H1 (cell line): ENCODE measurements around the gene CDK16.

Source experiments
- ATF3 ChIP-seq: IDR thresholded peaks from 2 replicates; pipeline ENCODE4 v1.6.1; 2011; ENCODE audit warnings: low read depth, mild to moderate bottlenecking, low read length; ENCODE audit not compliant: insufficient read depth
- POLR2A ChIP-seq, 2 experiments: IDR thresholded peaks; 1 replicate in 1 of 2; 2 replicates in 1 of 2; pipeline ENCODE4 v1.6.1; 2011; ENCODE audit warnings: low read depth in 2 of 2, low read length in 2 of 2, mild to moderate bottlenecking in 2 of 2; ENCODE audit errors: control extremely low read depth in 1 of 2
- RAD21 ChIP-seq, 2 experiments: IDR thresholded peaks in 1 of 2; conservative IDR thresholded peaks in 1 of 2; 2 replicates each; pipeline ENCODE4 v1.6.1; 2011; ENCODE audit warnings: low read depth in 2 of 2, low read length in 2 of 2, improper control_type of control experiment in 1 of 2, inconsistent platforms in 1 of 2, mild to moderate bottlenecking in 1 of 2, moderate library complexity in 1 of 2
- SP2 ChIP-seq: IDR thresholded peaks from 2 replicates; pipeline ENCODE4 v1.6.1; 2012; ENCODE audit warnings: mild to moderate bottlenecking, low read length, inconsistent platforms
- TF ChIP-seq, protein P1 (sequence below), 3 experiments: IDR thresholded peaks; 1 replicate in 2 of 3; 2 replicates in 1 of 3; pipeline versions ENCODE4 v1.5.1 to v1.6.1; 2011; ENCODE audit warnings: low read length in 3 of 3, mild to moderate bottlenecking in 3 of 3, inconsistent platforms in 2 of 3, low read depth in 1 of 3, moderate library complexity in 1 of 3; ENCODE audit not compliant: insufficient read depth in 1 of 3; ENCODE audit errors: control extremely low read depth in 1 of 3
- TF ChIP-seq, protein P2 (sequence below): IDR thresholded peaks from 2 replicates; pipeline ENCODE4 v1.6.1; 2012; ENCODE audit warnings: inconsistent platforms

- TF ChIP-seq, protein P1, sequence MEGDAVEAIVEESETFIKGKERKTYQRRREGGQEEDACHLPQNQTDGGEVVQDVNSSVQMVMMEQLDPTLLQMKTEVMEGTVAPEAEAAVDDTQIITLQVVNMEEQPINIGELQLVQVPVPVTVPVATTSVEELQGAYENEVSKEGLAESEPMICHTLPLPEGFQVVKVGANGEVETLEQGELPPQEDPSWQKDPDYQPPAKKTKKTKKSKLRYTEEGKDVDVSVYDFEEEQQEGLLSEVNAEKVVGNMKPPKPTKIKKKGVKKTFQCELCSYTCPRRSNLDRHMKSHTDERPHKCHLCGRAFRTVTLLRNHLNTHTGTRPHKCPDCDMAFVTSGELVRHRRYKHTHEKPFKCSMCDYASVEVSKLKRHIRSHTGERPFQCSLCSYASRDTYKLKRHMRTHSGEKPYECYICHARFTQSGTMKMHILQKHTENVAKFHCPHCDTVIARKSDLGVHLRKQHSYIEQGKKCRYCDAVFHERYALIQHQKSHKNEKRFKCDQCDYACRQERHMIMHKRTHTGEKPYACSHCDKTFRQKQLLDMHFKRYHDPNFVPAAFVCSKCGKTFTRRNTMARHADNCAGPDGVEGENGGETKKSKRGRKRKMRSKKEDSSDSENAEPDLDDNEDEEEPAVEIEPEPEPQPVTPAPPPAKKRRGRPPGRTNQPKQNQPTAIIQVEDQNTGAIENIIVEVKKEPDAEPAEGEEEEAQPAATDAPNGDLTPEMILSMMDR (IDR thresholded peaks at IDR 0.05; ENCODE audit: control extremely low read depth in 1 of 3, insufficient read depth in 1 of 3, low read depth in 1 of 3, low read length in 3 of 3) = no peak
- no peak for TF ChIP-seq RAD21 (IDR thresholded peaks at IDR 0.05 in 1 of 2, conservative IDR thresholded peaks at IDR 0.05 in 1 of 2; ENCODE audit: low read depth in 2 of 2, low read length in 2 of 2)
- TF ChIP-seq POLR2A (IDR thresholded peaks at IDR 0.05; ENCODE audit: control extremely low read depth in 1 of 2, low read depth in 2 of 2, low read length in 2 of 2) = no peak
- TF ChIP-seq SP2 = no peak
- TF ChIP-seq, protein P2, sequence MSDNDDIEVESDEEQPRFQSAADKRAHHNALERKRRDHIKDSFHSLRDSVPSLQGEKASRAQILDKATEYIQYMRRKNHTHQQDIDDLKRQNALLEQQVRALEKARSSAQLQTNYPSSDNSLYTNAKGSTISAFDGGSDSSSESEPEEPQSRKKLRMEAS = no peak
- TF ChIP-seq ATF3 = no peak
Observed at GRCh38 chrX:47227334-47227583, 8.8 kb downstream of the CDK16 start.
